Breast epithelium (tissue), 3 donors: ENCODE measurements around the gene SSTR3.

Source experiments
- POLR2A ChIP-seq: fragments of 450-650 bp; IDR thresholded peaks from one replicate; pipeline ENCODE4 v1.6.1; 2016; ENCODE audit warnings: antibody characterized with exemption, mild to moderate bottlenecking, moderate library complexity
- POLR2AphosphoS5 ChIP-seq, 3 donors: sonication (generic); formaldehyde crosslinking; IDR thresholded peaks; one replicate each; pipeline ENCODE4 v1.6.1; 2017; ENCODE audit warnings: antibody characterized with exemption in 3 of 3
- TF ChIP-seq, protein P1 (sequence below), 3 donors: fragments of 450-650 bp; IDR thresholded peaks; one replicate each; pipeline ENCODE4 v1.5.1; 2016 to 2017; ENCODE audit warnings: antibody characterized with exemption in 3 of 3, mild to moderate bottlenecking in 3 of 3, moderate library complexity in 3 of 3

DNA sequence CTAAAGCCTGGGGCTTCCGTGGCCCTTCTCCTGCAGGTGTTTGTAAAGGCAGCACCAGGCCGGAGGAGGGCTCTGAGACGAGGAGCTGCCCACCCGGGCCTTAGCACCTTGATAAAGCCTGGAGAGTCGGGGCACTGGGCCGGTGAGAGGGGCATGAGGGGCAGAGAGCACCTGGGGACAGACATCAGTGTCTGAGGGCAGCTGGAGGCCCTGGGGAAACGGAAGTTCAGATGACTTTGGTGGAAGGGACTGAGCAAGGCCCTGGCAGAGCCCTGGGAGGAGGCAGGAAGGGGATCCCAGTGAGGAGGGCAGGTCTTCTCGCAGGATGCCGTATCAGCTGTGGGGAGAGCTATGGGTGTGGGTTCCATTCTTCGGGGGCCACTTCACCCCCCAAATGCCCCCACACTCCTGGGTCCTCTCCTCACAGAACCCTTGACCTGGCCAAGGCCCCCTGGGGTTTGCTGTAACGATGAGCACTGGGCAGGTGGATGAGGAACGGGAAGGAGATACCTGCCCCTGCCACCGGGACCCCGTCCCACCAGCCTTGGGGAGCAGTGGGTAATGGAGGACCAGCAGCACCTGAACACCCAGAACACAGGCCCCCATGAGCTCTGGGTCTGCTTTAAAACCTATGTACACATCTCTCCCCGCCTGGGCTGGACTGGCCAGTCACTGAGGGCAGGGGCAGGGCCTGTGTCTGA lies 31.6 kb downstream of the SSTR3 start:
- TF ChIP-seq, protein P1, sequence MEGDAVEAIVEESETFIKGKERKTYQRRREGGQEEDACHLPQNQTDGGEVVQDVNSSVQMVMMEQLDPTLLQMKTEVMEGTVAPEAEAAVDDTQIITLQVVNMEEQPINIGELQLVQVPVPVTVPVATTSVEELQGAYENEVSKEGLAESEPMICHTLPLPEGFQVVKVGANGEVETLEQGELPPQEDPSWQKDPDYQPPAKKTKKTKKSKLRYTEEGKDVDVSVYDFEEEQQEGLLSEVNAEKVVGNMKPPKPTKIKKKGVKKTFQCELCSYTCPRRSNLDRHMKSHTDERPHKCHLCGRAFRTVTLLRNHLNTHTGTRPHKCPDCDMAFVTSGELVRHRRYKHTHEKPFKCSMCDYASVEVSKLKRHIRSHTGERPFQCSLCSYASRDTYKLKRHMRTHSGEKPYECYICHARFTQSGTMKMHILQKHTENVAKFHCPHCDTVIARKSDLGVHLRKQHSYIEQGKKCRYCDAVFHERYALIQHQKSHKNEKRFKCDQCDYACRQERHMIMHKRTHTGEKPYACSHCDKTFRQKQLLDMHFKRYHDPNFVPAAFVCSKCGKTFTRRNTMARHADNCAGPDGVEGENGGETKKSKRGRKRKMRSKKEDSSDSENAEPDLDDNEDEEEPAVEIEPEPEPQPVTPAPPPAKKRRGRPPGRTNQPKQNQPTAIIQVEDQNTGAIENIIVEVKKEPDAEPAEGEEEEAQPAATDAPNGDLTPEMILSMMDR (IDR thresholded peaks at IDR 0.05), result no peak
- TF ChIP-seq POLR2A (no peak), POLR2AphosphoS5 (IDR thresholded peaks at IDR 0.05) (no peak)
